GM18867 (cell line): ENCODE data around the gene EPS8L1.

Experiments used
- ATAC-seq: cut with Tn5 transposase; IDR thresholded peaks from one replicate; pipeline ENCODE4 v1.9.1; 2021; ENCODE audit warnings: mild to moderate bottlenecking, moderate library complexity; ENCODE audit not compliant: unreplicated experiment

The EPS8L1 gene

GRCh38 chr19:55079400-55080038 is 3.9 kb downstream of the EPS8L1 start:
- no peak for ATAC-seq

- peak; percentile 43 for ATAC-seq
Measured at GRCh38 chr19:55080121-55080967, 4.7 kb downstream of the EPS8L1 start.

GRCh38 chr19:55080968-55081769 is 5.5 kb downstream of the EPS8L1 start:
- peak; percentile 61 for ATAC-seq

GRCh38 chr19:55081770-55082019 is 6.0 kb downstream of the EPS8L1 start:
- no peak for ATAC-seq

- no peak for ATAC-seq
Measured at GRCh38 chr19:55082020-55082851, 6.6 kb downstream of the EPS8L1 start.

GRCh38 chr19:55083004-55083850 is 7.6 kb downstream of the EPS8L1 start:
- ATAC-seq, result no peak

GRCh38 chr19:55084416-55084815 is 8.7 kb downstream of the EPS8L1 start:
- ATAC-seq, result no peak

GRCh38 chr19:55085923-55086715 is 10.4 kb downstream of the EPS8L1 start:
- ATAC-seq, result no peak

GRCh38 chr19:55086730-55087541 is 11.3 kb downstream of the EPS8L1 start:
- ATAC-seq, result no peak

GRCh38 chr19:55087542-55087901 is 11.9 kb downstream of the EPS8L1 start:
- ATAC-seq, result no peak

- ATAC-seq, result no peak
Measured at GRCh38 chr19:55088021-55088451, 12.4 kb downstream of the EPS8L1 start.

GRCh38 chr19:55088543-55089341 is 13.1 kb downstream of the EPS8L1 start:
- ATAC-seq, result no peak

GRCh38 chr19:55089342-55089944 is 13.8 kb downstream of the EPS8L1 start:
- no peak for ATAC-seq

- ATAC-seq, result no peak
Measured at GRCh38 chr19:55090564-55090963, 14.9 kb downstream of the EPS8L1 start.

- no peak for ATAC-seq
Measured at GRCh38 chr19:55091126-55091910, 15.6 kb downstream of the EPS8L1 start.

- no peak for ATAC-seq
Measured at GRCh38 chr19:55091955-55092354, 16.3 kb downstream of the EPS8L1 start.
